GM18873 (cell line): ENCODE measurements around the gene IL12RB2.
"Not testable (repeated sequence)": the region's sequence is repeated elsewhere in the genome, so short reads cannot be mapped to it uniquely, and the experiment has no call there.

Source experiments
- ATAC-seq: cut with Tn5 transposase; IDR thresholded peaks from one replicate; pipeline ENCODE4 v1.9.1; 2021; ENCODE audit warnings: mild to moderate bottlenecking, moderate library complexity, moderate number of reproducible peaks; ENCODE audit not compliant: unreplicated experiment, low FRiP score

IL12RB2 gene

GRCh38 chr1:67393240-67393639 lies 85.6 kb downstream of the IL12RB2 start:
- no peak for ATAC-seq

GRCh38 chr1:67393737-67394136 lies 86.1 kb downstream of the IL12RB2 start:
- no peak for ATAC-seq

- no peak for ATAC-seq
Measured at GRCh38 chr1:67394548-67394947, 86.9 kb downstream of the IL12RB2 start.

GRCh38 chr1:67399199-67399993 lies 91.7 kb downstream of the IL12RB2 start:
- no peak for ATAC-seq

GRCh38 chr1:67400029-67400786 lies 92.5 kb downstream of the IL12RB2 start:
- ATAC-seq = not testable (repeated sequence)

- no peak for ATAC-seq
Measured at GRCh38 chr1:67401443-67401842, 93.8 kb downstream of the IL12RB2 start.

GRCh38 chr1:67404212-67404620 lies 96.5 kb downstream of the IL12RB2 start:
- ATAC-seq = no peak

- no peak for ATAC-seq
Measured at GRCh38 chr1:67405473-67406245, 98.0 kb downstream of the IL12RB2 start.

GRCh38 chr1:67407498-67407897 lies 99.8 kb downstream of the IL12RB2 start:
- no peak for ATAC-seq

GRCh38 chr1:67408148-67408547 lies 100.5 kb downstream of the IL12RB2 start:
- ATAC-seq = no peak

- not testable (repeated sequence) for ATAC-seq
Measured at GRCh38 chr1:67413101-67413500, 105.4 kb downstream of the IL12RB2 start.

- no peak for ATAC-seq
Measured at GRCh38 chr1:67414574-67414973, 106.9 kb downstream of the IL12RB2 start.

GRCh38 chr1:67415041-67415440 lies 107.4 kb downstream of the IL12RB2 start:
- no peak for ATAC-seq

- not testable (repeated sequence) for ATAC-seq
Measured at GRCh38 chr1:67417733-67418132, 110.1 kb downstream of the IL12RB2 start.

GRCh38 chr1:67418839-67419586 lies 111.3 kb downstream of the IL12RB2 start:
- no peak for ATAC-seq

GRCh38 chr1:67420835-67421492 lies 113.3 kb downstream of the IL12RB2 start:
- ATAC-seq = no peak

- ATAC-seq = no peak
Measured at GRCh38 chr1:67427465-67427864, 119.8 kb downstream of the IL12RB2 start.

- no peak for ATAC-seq
Measured at GRCh38 chr1:67427947-67428346, 120.3 kb downstream of the IL12RB2 start.

GRCh38 chr1:67429011-67429527 lies 121.4 kb downstream of the IL12RB2 start:
- ATAC-seq = no peak
